K562 (cell line): Measurements from ENCODE around the gene CYP46A1.

ENCODE experiments used
- CTBP1 ChIP-seq: fragments of 450-650 bp; IDR thresholded peaks from 2 replicates; pipeline ENCODE4 v1.6.1; 2016; ENCODE audit warnings: borderline replicate concordance
- HDGF ChIP-seq: fragments of 450-650 bp; IDR thresholded peaks from 2 replicates; pipeline ENCODE4 v1.6.1; 2016
- POLR2A ChIP-seq: fragments of 450-650 bp; conservative IDR thresholded peaks from 2 replicates; pipeline ENCODE4 v1.6.1; 2016
- POLR2AphosphoS5 ChIP-seq: IDR thresholded peaks from 2 replicates; pipeline ENCODE4 v1.6.1; 2011; ENCODE audit warnings: mild to moderate bottlenecking, low read depth, low read length, moderate library complexity; ENCODE audit not compliant: control insufficient read depth, insufficient read depth
- RBBP5 ChIP-seq: fragments of 200-600 bp; sonication (generic); IDR thresholded peaks from 2 replicates; pipeline ENCODE4 v1.6.1; 2012; ENCODE audit warnings: borderline replicate concordance, mild to moderate bottlenecking, low read length, control low read depth, inconsistent platforms; ENCODE audit not compliant: insufficient read depth, poor library complexity, severe bottlenecking
- RBFOX2 ChIP-seq: fragments of 200-400 bp; formaldehyde crosslinking; IDR thresholded peaks from 2 replicates; pipeline ENCODE4 v1.6.1; 2017; ENCODE audit warnings: low read depth, mild to moderate bottlenecking, low read length, moderate library complexity
- SMC3 ChIP-seq: conservative IDR thresholded peaks from 2 replicates; pipeline ENCODE4 v1.6.1; 2011; ENCODE audit warnings: low read depth, low read length, improper control_type of control experiment; ENCODE audit not compliant: insufficient read depth
- ZNF239 ChIP-seq: fragments of 250-450 bp; sonication (Bioruptor Pico); IDR thresholded peaks from 2 replicates; pipeline ENCODE4 v1.4.0; 2020; ENCODE audit warnings: mild to moderate bottlenecking
- ZNF41 ChIP-seq: fragments of 250-450 bp; sonication (Bioruptor Pico); conservative IDR thresholded peaks from 2 replicates; pipeline ENCODE4 v1.4.0; 2020; ENCODE audit warnings: mild to moderate bottlenecking
- TF ChIP-seq, protein P1 (sequence below), 3 experiments: IDR thresholded peaks in 2 of 3; conservative IDR thresholded peaks in 1 of 3; 2 replicates each; pipeline ENCODE4 v1.5.1; 2011 to 2012; ENCODE audit warnings: low read length in 3 of 3, mild to moderate bottlenecking in 3 of 3, control low read depth in 2 of 3, improper control_type of control experiment in 1 of 3, inconsistent platforms in 1 of 3, low read depth in 1 of 3, mixed read lengths in 1 of 3, moderate library complexity in 1 of 3; ENCODE audit not compliant: insufficient read depth in 2 of 3
- TF ChIP-seq, protein P2 (sequence below), 2 experiments: fragments of 450-650 bp in 1 of 2; sonication (generic) in 1 of 2; formaldehyde crosslinking in 1 of 2; IDR thresholded peaks; 2 replicates each; pipeline versions ENCODE4 v1.7.1 to v1.9.0; 2016 to 2022; ENCODE audit warnings: inconsistent platforms in 1 of 2, mild to moderate bottlenecking in 1 of 2, missing genetic modification reagents in 1 of 2
- TF ChIP-seq, protein P3 (sequence below): fragments of 200-400 bp; formaldehyde crosslinking; IDR thresholded peaks from 2 replicates; pipeline ENCODE4 v1.6.1; 2017; ENCODE audit warnings: mild to moderate bottlenecking, low read depth, low read length, moderate library complexity
- TF ChIP-seq, protein P4 (sequence below), 2 experiments: fragments of 450-650 bp in 1 of 2; sonication (generic) in 1 of 2; formaldehyde crosslinking in 1 of 2; IDR thresholded peaks in 1 of 2; conservative IDR thresholded peaks in 1 of 2; 2 replicates each; pipeline versions ENCODE4 v1.6.1 to v1.8.1; 2016 to 2023; ENCODE audit warnings: mild to moderate bottlenecking in 2 of 2, moderate library complexity in 2 of 2, inconsistent platforms in 1 of 2, missing genetic modification reagents in 1 of 2
- TF ChIP-seq, protein P5 (sequence below): fragments of 450-650 bp; formaldehyde crosslinking; conservative IDR thresholded peaks from 2 replicates; pipeline ENCODE4 v1.4.0; 2022; ENCODE audit warnings: mild to moderate bottlenecking, missing genetic modification characterization

DNA sequence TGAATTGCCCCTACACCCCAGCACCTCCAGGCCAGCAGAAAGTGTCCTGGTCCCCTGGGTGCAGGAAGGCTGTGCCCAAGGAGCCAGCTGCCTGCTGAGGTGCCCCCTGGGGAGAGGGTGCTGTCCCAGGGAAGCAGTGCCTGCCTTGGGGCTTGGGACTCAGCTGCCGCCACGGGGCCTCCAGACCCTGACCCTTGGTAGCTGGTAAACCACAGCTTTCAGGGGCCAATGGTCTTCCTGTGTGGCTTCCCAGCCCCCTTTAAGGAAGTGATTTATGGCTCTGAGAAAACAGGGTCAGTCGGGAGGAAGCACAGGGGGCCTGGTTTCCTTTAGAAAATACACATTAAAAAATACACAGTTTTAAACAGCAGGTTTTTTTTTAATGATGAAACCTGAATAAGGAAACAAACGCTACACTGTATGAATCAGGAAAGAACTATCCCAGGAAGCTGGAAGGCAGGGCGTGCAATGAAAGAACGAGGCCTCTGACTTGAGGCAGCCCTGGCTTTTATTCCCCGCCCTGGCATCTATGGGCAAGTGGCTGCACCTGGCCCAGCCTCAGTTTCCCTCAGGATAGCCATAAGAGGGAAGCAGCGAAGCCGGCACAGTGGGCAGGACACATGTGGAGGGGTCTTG, 68.5 kb downstream of the CYP46A1 start:
- no peak for TF ChIP-seq CTBP1
- TF ChIP-seq, protein P1, sequence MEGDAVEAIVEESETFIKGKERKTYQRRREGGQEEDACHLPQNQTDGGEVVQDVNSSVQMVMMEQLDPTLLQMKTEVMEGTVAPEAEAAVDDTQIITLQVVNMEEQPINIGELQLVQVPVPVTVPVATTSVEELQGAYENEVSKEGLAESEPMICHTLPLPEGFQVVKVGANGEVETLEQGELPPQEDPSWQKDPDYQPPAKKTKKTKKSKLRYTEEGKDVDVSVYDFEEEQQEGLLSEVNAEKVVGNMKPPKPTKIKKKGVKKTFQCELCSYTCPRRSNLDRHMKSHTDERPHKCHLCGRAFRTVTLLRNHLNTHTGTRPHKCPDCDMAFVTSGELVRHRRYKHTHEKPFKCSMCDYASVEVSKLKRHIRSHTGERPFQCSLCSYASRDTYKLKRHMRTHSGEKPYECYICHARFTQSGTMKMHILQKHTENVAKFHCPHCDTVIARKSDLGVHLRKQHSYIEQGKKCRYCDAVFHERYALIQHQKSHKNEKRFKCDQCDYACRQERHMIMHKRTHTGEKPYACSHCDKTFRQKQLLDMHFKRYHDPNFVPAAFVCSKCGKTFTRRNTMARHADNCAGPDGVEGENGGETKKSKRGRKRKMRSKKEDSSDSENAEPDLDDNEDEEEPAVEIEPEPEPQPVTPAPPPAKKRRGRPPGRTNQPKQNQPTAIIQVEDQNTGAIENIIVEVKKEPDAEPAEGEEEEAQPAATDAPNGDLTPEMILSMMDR (IDR thresholded peaks at IDR 0.05 in 2 of 3, conservative IDR thresholded peaks at IDR 0.05 in 1 of 3; ENCODE audit: insufficient read depth in 2 of 3, low read depth in 1 of 3, low read length in 3 of 3): no peak
- no peak for TF ChIP-seq HDGF
- TF ChIP-seq, protein P2, sequence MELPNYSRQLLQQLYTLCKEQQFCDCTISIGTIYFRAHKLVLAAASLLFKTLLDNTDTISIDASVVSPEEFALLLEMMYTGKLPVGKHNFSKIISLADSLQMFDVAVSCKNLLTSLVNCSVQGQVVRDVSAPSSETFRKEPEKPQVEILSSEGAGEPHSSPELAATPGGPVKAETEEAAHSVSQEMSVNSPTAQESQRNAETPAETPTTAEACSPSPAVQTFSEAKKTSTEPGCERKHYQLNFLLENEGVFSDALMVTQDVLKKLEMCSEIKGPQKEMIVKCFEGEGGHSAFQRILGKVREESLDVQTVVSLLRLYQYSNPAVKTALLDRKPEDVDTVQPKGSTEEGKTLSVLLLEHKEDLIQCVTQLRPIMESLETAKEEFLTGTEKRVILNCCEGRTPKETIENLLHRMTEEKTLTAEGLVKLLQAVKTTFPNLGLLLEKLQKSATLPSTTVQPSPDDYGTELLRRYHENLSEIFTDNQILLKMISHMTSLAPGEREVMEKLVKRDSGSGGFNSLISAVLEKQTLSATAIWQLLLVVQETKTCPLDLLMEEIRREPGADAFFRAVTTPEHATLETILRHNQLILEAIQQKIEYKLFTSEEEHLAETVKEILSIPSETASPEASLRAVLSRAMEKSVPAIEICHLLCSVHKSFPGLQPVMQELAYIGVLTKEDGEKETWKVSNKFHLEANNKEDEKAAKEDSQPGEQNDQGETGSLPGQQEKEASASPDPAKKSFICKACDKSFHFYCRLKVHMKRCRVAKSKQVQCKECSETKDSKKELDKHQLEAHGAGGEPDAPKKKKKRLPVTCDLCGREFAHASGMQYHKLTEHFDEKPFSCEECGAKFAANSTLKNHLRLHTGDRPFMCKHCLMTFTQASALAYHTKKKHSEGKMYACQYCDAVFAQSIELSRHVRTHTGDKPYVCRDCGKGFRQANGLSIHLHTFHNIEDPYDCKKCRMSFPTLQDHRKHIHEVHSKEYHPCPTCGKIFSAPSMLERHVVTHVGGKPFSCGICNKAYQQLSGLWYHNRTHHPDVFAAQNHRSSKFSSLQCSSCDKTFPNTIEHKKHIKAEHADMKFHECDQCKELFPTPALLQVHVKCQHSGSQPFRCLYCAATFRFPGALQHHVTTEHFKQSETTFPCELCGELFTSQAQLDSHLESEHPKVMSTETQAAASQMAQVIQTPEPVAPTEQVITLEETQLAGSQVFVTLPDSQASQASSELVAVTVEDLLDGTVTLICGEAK (IDR thresholded peaks at IDR 0.05): no peak
- TF ChIP-seq, protein P2 (CRISPR knock-in tag; IDR thresholded peaks at IDR 0.05): no peak
- TF ChIP-seq, protein P3, sequence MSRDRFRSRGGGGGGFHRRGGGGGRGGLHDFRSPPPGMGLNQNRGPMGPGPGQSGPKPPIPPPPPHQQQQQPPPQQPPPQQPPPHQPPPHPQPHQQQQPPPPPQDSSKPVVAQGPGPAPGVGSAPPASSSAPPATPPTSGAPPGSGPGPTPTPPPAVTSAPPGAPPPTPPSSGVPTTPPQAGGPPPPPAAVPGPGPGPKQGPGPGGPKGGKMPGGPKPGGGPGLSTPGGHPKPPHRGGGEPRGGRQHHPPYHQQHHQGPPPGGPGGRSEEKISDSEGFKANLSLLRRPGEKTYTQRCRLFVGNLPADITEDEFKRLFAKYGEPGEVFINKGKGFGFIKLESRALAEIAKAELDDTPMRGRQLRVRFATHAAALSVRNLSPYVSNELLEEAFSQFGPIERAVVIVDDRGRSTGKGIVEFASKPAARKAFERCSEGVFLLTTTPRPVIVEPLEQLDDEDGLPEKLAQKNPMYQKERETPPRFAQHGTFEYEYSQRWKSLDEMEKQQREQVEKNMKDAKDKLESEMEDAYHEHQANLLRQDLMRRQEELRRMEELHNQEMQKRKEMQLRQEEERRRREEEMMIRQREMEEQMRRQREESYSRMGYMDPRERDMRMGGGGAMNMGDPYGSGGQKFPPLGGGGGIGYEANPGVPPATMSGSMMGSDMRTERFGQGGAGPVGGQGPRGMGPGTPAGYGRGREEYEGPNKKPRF: no peak
- no peak for TF ChIP-seq POLR2AphosphoS5
- TF ChIP-seq RBBP5: no peak
- no peak for TF ChIP-seq RBFOX2
- no peak for TF ChIP-seq ZNF41 (CRISPR knock-in tag)
- TF ChIP-seq SMC3: no peak
- TF ChIP-seq, protein P4, sequence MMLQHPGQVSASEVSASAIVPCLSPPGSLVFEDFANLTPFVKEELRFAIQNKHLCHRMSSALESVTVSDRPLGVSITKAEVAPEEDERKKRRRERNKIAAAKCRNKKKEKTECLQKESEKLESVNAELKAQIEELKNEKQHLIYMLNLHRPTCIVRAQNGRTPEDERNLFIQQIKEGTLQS (IDR thresholded peaks at IDR 0.05): no peak
- TF ChIP-seq, protein P4 (CRISPR knock-in tag; conservative IDR thresholded peaks at IDR 0.05): no peak
- TF ChIP-seq, protein P5, sequence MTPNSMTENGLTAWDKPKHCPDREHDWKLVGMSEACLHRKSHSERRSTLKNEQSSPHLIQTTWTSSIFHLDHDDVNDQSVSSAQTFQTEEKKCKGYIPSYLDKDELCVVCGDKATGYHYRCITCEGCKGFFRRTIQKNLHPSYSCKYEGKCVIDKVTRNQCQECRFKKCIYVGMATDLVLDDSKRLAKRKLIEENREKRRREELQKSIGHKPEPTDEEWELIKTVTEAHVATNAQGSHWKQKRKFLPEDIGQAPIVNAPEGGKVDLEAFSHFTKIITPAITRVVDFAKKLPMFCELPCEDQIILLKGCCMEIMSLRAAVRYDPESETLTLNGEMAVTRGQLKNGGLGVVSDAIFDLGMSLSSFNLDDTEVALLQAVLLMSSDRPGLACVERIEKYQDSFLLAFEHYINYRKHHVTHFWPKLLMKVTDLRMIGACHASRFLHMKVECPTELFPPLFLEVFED (CRISPR knock-in tag): no peak
- TF ChIP-seq POLR2A: no peak
- TF ChIP-seq ZNF239 (CRISPR knock-in tag): no peak
